Large intestine (tissue), 3 donors: ENCODE data around the gene IFI16. TPM values are rescaled to one million over a fixed set of nuclear protein-coding genes. Genes with fewer than 3 reads are reported as not detected.
A peak's percentile ranks its signal among the peaks of the same experiment; 100 is the strongest.

Experiments used
- DNase-seq, 2 donors: peaks; one replicate each; pipeline versions ENCODE4 v3.0.0 to v3.0.0-alpha.2; 2013
- H3K27ac ChIP-seq: one replicate; pipeline ENCODE4 v1.5.1; 2013; ENCODE audit warnings: low read length
- H3K27me3 ChIP-seq: 2 replicates; pipeline ENCODE4 v1.6.1; 2013; ENCODE audit warnings: low read length; ENCODE audit not compliant: control insufficient read depth, insufficient read depth
- H3K36me3 ChIP-seq: 2 replicates; pipeline ENCODE4 v1.6.1; 2013; ENCODE audit warnings: low read length; ENCODE audit not compliant: control insufficient read depth, insufficient read depth
- H3K4me1 ChIP-seq: one replicate; pipeline ENCODE4 v1.6.1; 2013; ENCODE audit warnings: low read length; ENCODE audit not compliant: control insufficient read depth, insufficient read depth
- H3K4me3 ChIP-seq: one replicate; pipeline ENCODE4 v1.5.1; 2013; ENCODE audit warnings: low read length
- H3K9me3 ChIP-seq: one replicate; pipeline ENCODE4 v1.6.1; 2013; ENCODE audit warnings: mild to moderate bottlenecking, low read depth, low read length, moderate library complexity; ENCODE audit not compliant: control insufficient read depth
- WGBS: methylation state at CpG from one replicate; pipeline ENCODE4 v1.1.5; 2013; ENCODE audit warnings: low lambda C conversion rate; ENCODE audit not compliant: insufficient coverage; 5-methylcytosine and 5-hydroxymethylcytosine counted together
- polyA plus RNA-seq: library from polyadenylated mRNA; unstranded; fragments of 120-200 nt; gene quantifications from one replicate; pipeline ENCODE4 v1.2.1, GENCODE V29; 2013

The IFI16 gene
- polyA plus RNA-seq, 1 donor, result 56.5 TPM

DNA sequence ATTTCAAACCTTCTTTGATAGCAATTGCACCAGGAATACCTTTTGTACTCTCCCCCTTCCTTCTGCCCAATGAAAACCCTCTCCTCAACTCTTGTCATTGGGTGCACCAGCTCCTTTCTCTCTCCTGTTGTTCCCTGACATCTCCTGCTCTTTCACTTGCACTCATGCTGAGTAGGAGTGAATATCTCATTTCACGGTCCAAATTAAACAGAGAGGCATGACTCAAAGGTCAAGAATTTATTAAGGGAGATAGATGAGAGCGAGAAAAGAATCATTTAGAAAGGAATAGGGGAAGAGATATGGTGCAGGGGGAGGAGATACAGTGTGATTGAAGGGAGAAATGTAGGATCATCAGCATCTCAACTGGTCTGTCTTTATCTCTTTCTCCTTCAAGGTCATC, 44.7 kb downstream of the IFI16 start:
- Histone ChIP-seq H3K27me3 (no peaks in the 10 kb centered on the region), H3K9me3 (no peaks in the 10 kb centered on the region), H3K4me3 (no peak overlapping the region), H3K4me1 (no peaks in the 10 kb centered on the region), H3K27ac (no peak overlapping the region), H3K36me3 (peaks cover 54% of the 10 kb centered on the region)
- no peak for DNase-seq
- WGBS, result 60% methylated on average over 1 of the region's 2 CpGs

DNA sequence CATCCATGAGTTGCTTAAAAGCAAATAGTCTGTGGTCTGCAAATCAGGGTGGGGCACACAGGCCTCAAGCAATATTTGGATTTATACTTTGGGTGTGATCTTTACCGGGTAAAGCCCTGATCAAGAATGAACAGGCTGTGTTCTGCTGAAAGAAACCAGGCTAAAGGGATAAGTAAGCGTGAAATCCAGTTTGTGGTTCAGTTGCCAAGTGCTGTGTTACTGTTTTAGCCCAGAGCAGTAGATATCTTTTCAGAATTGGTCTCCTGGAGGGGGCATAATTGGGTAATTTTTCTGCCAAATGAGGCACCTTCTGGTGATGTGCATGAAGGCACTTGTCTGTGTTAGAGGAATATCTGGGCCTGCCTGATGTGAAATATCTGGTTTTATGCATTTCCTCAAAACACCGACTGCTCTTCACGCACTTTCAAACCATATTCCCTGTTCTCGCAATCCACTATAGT, 45.5 kb downstream of the IFI16 start:
- Histone ChIP-seq H3K27me3 (no peaks in the 10 kb centered on the region), H3K36me3 (peaks cover 53% of the 10 kb centered on the region), H3K4me1 (no peaks in the 10 kb centered on the region), H3K9me3 (no peaks in the 10 kb centered on the region), H3K27ac (no peak overlapping the region), H3K4me3 (no peak overlapping the region)
- no peak for DNase-seq
- WGBS, result 100% methylated on average over 1 of the region's 5 CpGs

DNA sequence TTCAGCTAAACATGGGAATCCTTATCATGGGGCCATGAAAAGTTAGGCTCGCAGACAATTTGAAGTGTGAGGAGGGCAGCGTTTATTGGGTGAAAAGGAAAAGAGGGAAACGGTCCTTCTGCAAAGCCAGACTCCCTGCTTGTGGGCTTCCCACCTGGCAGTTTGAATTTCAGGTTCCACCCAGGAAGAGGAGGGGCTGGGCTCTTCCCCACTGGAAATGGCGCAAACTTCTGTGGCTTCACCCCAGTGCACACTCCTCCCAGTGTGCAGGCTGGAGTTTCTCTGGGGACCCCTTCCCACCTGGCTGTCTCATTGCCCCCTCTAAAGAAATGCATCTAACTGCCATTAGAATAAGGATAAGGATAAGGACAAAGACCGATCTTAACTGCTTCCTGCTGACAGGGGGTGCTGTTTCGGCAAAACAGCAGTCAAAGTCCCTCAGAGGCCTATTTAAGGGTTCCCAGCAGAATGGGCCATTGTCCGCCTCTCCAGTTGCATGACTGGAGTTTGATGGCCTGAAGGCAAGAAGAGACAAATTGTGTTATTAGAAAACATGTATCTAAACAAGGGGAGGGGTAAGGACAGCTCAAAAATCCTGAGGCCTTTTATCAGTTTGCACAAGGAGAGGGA, 46.5 kb downstream of the IFI16 start:
- Histone ChIP-seq H3K4me1 (no peaks in the 10 kb centered on the region), H3K27me3 (no peaks in the 10 kb centered on the region), H3K9me3 (no peaks in the 10 kb centered on the region), H3K4me3 (no peak overlapping the region), H3K27ac (no peak overlapping the region), H3K36me3 (peaks cover 44% of the 10 kb centered on the region)
- no peak for DNase-seq
- 100% methylated on average over 1 of the region's 7 CpGs for WGBS

DNA sequence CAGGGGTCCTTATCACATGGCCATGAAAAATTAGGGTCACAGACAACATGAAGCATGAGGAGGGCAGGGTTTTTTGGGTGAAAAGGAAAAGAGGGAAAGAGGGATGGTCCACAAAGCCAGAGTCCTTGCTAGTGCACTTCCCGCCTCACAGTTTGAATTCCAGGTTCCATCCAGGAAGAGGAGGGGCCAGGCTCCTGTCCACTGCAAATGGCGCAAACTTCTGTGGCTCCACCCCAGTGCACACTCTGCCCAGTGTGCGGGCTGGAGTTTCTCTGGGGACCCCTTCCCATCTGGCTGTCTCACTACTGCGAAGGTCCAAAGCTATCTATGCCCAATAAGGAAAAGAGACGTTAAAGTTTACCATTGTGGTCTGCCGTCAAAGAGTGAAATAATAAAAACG, 49.0 kb downstream of the IFI16 start:
- WGBS, result 92% methylated on average over 2 of the region's 7 CpGs
- peaks cover 23% of the 10 kb centered on the region for H3K36me3 ChIP-seq
- DNase-seq, result no peak
- no peaks in the 10 kb centered on the region for H3K27me3 ChIP-seq
- H3K9me3 ChIP-seq, result no peaks in the 10 kb centered on the region
- no peak overlapping the region for H3K27ac ChIP-seq
- no peaks in the 10 kb centered on the region for H3K4me1 ChIP-seq
- H3K4me3 ChIP-seq, result no peak overlapping the region

DNA sequence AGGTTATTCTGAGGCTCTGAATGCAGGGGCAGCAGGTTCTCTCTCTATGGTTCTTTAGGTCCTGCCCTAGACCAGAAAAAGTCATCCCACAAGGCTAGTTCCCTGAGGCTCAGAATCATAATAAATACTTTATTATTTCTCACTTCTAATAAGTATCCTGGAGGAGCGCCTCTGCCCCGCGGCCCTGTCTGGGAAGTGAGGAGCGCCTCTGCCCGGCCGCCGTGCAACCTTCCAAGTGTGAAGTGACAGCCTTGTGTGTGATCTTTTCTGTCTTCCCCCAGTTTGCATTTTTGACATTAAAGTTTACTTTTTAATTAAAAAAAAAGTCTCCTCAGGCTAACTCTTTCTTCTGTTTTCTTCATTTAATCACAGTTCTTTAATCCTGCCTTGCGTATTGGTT, 55.4 kb downstream of the IFI16 start:
- no peak for DNase-seq
- Histone ChIP-seq H3K27me3 (no peaks in the 10 kb centered on the region), H3K4me3 (no peak overlapping the region), H3K4me1 (no peaks in the 10 kb centered on the region), H3K27ac (no peak overlapping the region), H3K36me3 (no peaks in the 10 kb centered on the region), H3K9me3 (no peaks in the 10 kb centered on the region)
- WGBS, result 100% methylated on average over 1 of the region's 8 CpGs

DNA sequence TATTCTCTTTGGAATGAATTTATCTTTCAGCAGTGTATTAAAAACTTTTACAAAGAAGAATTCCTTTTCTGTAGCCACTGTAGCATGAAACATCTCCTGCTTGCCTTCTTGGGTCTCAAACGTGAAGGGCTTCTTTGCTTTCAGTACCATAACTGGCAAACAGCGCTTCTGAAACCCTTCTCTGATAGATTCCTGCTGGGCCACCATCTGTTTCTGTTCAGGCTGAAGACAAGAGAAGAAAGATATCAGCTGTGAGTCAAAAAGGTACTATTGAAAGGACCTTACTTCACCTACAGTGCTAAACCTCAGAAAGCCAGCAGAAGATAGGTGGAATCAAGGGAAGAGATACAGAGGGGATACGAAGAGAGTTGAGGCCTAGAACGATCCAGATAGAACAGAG, 56.4 kb downstream of the IFI16 start:
- Histone ChIP-seq H3K27me3 (no peaks in the 10 kb centered on the region), H3K4me1 (no peaks in the 10 kb centered on the region)
- 94% methylated on average over 3 of the region's 4 CpGs for WGBS

DNA sequence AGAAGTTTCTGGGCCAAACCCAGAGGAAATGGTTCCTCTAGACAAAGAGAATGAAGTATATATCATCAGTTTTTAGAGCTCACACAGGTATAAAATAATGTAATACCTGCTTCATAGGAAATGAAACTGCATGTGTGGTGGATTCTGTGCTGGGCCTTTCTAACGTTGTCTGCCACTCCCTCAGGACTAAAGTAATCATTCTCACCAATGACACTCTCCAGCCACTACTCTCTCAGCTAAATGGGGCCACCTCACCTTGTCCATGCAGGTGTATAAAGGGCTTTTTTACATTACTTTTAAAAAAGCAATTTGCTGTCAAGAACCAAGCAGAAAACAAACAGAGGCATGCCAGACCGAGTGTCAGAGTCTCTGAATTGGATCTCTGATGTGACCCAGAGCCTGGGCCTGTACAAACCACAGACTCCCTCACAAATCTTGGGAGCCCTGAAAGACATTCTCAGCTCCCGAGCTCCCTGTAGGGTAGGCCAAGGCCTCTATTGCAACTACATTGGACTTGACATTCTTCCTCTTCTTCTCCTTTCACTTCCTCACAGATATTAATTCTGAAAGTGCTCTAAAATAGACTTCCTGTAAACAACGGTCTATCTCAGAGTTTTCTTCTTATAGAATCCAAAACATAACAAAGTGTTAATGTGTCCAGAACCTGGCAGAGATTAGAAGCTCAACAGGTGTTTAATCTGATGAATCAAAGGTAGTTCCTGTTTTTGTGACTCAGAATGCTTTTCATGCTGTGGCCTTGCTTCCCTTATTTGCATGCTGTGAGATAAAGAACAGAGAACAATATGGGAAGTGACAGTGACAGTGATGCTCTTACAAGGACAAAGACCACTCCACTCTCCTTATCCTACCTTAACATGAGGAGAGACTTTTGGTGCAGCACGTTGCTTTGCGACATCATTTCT, 58.3 kb downstream of the IFI16 start:
- DNase-seq, result peak in 1 of 2 donors; percentile 19
- H3K27me3 ChIP-seq, result no peaks in the 10 kb centered on the region
- no peaks in the 10 kb centered on the region for H3K4me1 ChIP-seq
- H3K9me3 ChIP-seq, result no peaks in the 10 kb centered on the region
- no peak overlapping the region for H3K27ac ChIP-seq
- WGBS, result 92% methylated on average over 2 of the region's 6 CpGs
- H3K36me3 ChIP-seq, result no peaks in the 10 kb centered on the region
- no peak overlapping the region for H3K4me3 ChIP-seq

More for the DNA sequence above, 56.4 kb downstream of the IFI16 start:
- H3K27ac ChIP-seq, result no peak overlapping the region
- no peaks in the 10 kb centered on the region for H3K9me3 ChIP-seq
- H3K4me3 ChIP-seq, result no peak overlapping the region
- H3K36me3 ChIP-seq, result no peaks in the 10 kb centered on the region
- no peak for DNase-seq

DNA sequence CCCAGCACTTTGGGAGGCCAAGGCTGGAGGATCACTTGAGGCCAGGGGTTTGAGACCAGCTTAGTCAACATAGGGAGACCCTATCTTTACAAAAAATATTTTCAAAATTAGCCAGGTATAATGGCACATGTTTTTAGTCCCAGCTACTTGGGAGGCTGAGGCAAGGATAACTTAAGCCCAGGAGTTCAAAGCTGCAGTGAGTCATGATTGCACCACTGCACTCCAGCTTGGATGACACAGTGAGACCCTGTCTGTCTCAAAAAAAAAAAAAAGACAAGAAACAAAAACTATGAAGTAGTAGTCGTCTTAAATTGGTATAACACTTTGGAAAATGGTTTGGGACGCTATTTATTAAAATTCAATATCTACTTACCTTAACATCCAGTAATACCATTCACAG, 59.2 kb downstream of the IFI16 start:
- no peak for DNase-seq
- Histone ChIP-seq H3K9me3 (no peaks in the 10 kb centered on the region), H3K27ac (no peak overlapping the region), H3K36me3 (no peaks in the 10 kb centered on the region), H3K4me3 (no peak overlapping the region), H3K27me3 (no peaks in the 10 kb centered on the region), H3K4me1 (no peaks in the 10 kb centered on the region)
- 95% methylated on average over 2 of the region's 2 CpGs for WGBS

DNA sequence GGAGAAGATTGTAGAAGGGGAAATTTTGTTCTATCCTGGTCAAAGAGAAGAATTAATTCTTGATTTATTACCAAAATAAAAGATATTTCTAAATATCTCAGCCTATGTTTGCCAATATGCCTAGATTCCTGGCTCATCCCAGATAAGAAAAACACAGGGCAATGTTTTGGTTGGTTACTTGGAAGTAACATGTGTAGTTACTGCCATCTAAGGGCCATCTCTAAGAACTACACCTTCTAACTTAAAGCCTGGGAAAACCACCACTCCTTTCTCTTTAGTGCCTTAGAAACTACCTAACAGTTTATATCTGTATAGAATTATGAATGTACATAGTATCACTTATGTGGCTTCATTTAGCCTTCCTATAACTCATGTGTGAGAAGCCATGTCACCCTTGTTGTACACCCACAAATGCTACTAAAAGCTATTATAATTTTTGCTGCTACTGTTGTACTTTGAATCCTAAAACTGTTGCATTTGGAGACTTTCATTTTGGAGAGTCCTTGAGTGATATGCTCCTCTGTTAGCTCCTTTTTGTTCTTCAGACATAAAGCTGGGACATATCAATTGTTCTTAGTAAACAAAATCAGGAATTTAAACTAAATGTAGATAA, 62.4 kb downstream of the IFI16 start:
- peak; percentile 37 to 41 for DNase-seq
- Histone ChIP-seq H3K9me3 (no peaks in the 10 kb centered on the region), H3K4me1 (no peaks in the 10 kb centered on the region), H3K27ac (no peak overlapping the region), H3K36me3 (no peaks in the 10 kb centered on the region), H3K27me3 (no peaks in the 10 kb centered on the region), H3K4me3 (no peak overlapping the region)

DNA sequence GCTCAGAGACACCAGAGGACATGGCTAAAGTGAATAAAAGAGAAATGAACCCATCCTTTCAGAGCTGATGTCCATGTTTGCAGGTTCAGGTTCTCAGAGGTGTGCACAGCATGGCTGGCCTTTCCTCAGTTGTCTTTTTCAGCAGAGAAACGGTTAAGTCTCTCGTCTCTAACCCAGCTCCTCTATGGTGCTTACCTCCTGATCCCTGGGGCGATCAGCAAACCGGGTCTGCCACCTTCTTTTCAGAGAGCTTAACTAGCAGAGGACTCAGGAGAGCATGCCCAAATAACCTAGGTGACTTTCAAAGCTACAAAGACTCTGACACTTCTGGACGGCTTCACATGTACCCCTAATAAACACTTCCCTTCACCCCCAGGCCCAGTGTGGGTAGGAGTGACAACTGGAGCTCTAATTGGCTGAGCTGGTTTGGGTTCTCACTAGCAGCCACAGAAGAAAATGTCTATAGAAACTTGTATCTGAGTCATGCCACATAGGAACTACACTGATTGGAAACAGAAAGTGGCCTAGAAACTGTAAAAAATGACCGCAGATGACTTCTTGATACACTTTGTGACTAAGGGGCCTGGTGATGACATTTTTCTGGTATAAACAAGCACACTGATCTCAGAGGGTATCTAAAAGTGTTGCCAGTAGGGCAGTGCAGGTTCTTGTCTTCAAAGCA, 66.9 kb downstream of the IFI16 start, which contains the start of gene AIM2:
Gene AIM2, minus strand, starts transcription at position 329 of the 682 bp plus-strand sequence. CDS start 3,267 bp downstream, outside the sequence.
- H3K36me3 ChIP-seq, result no peaks in the 10 kb centered on the region
- DNase-seq, result no peak
- WGBS, result 75% methylated on average over 1 of the region's 6 CpGs
- H3K4me3 ChIP-seq, result no peak within 1 kb of the TSS
- no peak within 1 kb of the TSS for H3K27ac ChIP-seq
- no peaks in the 10 kb centered on the region for H3K27me3 ChIP-seq
- H3K9me3 ChIP-seq, result no peaks in the 10 kb centered on the region
- no peaks in the 10 kb centered on the region for H3K4me1 ChIP-seq
